Hematopoietic multipotent progenitor cell treated with erythropoietin and hydrocortisone succinate and interleukin-3 and kit ligand, for 4 days (in vitro differentiated cells): Measurements from ENCODE around the gene HSPG2.
A peak's percentile ranks its signal among the peaks of the same experiment; 100 is the strongest.

Source experiments
- DNase-seq: peaks from one replicate; pipeline ENCODE4 v3.0.0-alpha.2; 2015

Gene HSPG2

GRCh38 chr1:21859669-21860179, 77.4 kb downstream of the HSPG2 start:
- no peak for DNase-seq

- DNase-seq = no peak
These were observed 79.1 kb downstream of the HSPG2 start for GRCh38 chr1:21857840-21858670.

- DNase-seq = peak; percentile 81
These were observed 79.8 kb downstream of the HSPG2 start for GRCh38 chr1:21857142-21857839.

- no peak for DNase-seq
These were observed 81.6 kb downstream of the HSPG2 start for GRCh38 chr1:21855257-21856096.

DNA sequence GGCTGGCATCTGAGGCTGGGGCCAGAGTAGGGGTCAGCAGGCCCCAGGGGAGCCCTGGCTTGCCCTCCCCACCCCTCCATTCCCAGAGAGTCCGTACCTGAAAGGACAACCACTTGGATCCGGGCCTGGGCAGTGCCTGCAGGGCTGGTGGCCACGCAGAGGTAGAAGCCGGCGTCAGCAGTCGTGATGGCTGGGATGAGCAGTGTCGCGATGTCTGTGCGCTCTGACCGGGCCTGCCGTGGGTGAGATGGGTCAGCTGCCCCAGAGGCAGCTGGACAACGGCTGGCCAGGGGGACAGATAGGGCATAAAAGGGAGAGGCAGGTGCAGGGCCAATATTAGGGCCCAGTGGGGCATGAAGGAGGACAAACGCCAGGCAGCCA, 82.4 kb downstream of the HSPG2 start:
- no peak for DNase-seq

DNA sequence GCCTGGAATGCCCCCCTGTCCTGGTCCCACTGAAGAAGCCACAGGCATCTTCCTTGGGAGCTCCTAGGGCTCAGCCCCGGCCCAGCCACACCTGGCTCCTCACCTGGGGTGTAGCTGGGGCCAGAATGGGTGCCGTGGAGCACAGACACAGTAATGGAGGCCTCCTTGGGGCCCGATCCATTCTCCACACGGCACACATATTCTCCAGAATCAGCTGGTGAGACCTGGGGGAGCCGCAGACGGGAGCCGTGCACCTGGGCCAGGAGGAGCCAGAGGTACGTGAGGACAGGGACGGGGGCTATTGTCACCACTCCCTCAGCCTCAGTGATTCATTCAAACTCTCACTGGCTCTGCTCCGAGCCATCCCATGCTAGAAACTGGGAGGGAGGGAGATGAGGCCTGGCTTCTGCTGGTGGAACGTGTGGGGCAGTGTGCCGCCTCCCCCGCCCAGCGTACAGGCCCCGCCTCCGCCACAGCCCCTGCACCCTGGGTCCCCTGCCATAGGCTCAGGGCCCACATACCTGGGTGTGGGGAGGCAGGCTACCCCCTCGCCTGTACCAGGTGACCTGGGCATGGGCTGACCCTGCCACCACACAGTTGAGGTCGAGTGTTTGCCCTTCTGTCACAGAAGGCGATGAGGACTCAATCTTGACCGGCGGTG, 82.9 kb downstream of the HSPG2 start:
- no peak for DNase-seq

DNA sequence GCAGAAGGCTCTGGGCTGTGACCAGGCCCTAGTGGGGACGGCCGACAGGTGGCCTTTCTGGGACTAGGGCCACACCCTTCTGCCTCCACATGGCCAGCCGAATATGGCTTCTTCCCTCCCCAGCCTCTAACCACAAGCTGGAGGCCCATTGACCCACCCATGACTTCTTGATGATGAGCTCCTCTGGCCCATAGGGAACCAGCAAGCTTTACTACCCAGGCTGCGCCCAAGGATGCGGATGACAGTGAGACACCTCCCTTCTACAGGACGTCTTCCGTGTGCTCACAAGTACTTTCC, 84.0 kb downstream of the HSPG2 start:
- peak; percentile 26 for DNase-seq

GRCh38 chr1:21852282-21853130, 84.6 kb downstream of the HSPG2 start:
- DNase-seq = peak; percentile 35

DNA sequence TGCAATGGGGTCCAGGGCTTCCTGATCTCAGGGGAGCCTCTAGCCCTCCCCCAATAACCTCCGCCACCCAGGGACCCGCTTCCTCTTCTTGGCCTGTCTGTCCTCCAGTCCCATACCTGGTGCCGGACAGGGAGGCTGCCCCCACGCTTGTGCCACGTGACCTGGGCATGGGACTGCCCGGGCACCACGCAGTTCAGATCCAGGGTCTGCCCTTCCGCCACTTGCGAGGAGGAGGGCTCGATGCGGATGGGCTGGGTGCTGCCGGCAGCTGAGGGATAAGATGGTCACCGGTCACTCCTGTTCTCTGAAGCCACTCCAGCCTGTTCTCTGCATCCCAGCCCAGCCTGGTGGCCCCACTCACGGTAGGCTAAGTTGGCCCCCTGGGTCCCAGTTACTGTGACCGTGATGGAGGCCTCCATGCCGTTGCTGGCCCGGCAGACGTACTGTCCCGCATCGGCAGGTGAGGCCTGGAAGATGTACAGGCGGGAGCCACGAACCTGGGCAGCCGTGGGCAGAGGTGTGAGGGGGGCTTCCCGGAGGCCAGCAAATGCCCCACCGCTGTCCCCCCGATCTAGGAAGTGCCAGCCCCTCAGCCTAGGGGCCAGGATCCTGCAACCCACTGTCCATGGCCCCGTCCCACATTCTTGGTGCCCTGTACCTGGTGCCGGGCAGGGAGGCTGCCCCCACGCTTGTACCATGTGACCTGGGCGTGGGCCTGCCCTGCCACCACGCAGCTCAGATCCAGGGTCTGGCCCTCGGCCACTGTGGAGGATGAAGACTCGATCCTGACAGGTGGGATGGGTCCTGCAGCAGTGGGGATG, 85.5 kb downstream of the HSPG2 start:
- DNase-seq = no peak

DNA sequence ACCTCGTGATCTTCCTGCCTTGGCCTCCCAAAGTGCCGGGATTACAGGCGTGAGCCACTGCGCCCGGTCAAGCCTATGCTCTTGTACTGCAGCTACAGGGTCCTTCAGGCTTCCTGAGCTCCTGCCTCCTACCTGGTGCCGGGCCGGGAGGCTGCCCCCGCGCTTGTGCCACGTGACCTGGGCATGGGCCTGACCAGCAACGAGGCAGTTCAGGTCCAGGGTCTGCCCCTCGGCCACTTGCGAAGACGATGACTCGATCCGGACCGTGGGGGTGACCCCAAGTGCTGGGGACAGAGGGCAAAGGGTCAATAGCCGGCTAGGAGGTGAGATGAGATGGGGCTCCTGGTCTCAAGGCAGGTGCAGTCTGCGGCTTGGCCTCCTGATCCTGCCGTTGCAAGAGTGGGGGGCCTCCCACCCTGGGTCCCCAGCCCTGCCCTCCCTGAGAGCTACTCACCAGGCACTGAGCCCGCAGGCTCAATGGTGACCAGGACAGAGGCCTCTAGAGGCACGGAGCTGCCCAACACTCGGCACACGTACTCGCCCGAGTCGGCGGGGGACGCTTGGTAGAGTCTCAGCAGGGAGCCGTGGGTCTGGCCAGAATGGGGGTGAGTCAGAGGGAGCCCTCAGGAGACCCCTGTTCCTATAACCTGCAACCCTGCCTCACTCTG, 87.1 kb downstream of the HSPG2 start:
- no peak for DNase-seq

GRCh38 chr1:21848524-21849174, 88.5 kb downstream of the HSPG2 start:
- no peak for DNase-seq

DNA sequence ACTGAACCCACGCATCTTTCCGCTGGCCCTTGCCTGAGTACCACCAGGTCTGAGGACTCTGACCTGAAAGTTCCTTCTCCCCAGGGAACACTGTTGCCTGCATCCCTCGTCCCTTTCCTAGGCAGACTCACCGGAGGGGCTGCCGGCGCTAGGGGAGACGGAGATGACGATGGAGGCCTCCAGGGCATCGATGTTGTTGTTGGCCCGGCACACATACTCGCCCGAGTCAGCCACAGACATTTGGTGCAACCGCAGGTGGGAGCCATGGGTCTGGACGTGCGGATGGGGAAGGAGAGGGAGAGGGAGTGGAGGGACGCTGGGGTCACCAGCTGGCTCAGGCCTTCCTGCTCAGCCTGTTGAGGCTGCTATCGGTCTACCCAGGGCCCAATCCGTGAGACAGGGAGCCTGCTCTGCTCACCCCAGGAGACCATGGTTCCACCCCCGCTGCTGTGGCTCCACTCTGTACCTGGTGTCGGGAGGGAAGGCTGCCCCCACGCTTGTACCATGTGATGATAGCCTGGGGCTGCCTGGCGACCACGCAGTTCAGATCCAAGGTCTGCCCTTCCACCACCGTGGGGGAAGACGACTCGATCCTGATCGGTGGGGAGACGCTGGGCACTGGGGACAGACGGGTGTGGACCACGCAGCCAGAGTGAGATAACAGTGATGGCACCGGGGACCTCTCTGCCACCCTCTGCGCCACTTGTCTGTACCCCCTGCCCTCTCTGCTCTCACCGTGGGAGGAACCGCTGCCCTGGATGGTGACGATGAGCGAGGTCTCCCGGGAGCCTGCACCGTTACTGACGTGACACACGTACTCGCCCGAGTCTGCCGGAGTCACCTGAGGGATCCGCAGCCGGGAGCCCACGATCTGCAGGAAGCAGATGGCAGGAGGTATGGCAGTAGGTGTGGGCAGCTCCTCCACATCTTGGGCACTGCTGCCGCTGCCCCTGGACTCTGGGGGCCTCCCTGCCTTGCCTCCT, 89.6 kb downstream of the HSPG2 start:
- no peak for DNase-seq

DNA sequence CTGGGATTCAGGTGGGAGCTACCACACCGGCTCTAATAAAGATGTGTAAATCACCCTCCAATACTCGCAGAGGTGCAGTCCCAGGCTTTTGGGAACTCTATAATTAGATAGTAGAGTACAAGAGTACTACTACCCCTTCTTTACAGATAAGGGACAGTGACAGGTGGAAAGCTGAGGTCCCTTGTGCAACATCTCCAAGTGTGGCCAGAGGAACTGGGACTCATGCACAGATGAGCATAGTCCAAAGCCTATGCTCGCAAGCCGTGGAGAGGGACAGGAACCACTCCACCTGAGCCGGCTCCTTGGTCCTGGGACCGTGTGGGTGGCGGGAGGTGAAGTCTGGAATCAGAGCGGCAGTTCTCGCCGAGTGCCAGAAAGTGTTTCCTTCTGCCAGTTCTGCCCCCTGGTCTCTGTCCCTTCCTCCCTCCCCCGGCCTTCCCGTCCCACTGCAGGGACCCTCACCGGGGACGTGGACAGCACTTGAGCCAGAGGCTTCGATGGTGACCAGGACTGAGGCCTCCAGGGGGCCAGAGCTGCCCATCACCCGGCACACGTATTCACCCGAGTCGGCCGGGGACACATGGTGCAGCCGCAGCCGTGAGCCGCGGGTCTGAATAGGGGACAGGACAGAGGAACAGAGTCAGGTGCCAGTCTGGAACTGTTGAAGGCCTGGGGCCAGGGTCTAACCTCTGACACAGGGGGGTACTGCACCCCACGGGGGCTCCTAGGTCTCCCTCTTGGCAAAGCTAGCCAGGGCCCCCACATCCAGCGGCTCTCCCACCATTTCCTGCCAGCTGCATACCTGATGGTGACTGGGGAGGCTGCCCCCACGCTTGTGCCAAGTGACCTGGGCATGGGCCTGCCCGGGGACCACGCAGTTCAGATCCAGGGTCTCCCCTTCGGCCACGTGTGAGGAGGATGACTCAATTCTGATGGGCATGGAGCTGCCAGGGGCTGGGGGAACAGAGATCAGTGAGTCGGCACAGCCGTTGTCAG, 91.2 kb downstream of the HSPG2 start:
- no peak for DNase-seq

DNA sequence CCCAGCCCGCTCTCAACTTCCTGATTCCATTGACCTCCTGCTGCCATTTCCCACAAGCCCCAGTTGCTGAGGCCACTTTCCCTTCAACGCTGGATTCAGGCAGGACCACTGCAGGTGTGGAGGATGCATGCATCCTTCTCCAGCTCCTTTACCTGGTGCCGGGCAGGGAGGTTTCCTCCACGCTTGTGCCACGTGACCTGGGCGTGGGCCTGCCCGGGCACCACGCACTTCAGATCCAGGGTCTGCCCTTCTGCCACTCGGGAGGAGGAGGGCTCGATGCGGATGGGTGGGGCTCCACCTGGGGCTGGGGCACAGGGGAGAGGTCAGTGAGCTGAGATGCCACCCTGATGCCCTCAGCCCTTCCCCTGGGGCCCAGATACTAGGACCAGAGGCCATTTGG, 93.1 kb downstream of the HSPG2 start:
- DNase-seq = no peak

DNA sequence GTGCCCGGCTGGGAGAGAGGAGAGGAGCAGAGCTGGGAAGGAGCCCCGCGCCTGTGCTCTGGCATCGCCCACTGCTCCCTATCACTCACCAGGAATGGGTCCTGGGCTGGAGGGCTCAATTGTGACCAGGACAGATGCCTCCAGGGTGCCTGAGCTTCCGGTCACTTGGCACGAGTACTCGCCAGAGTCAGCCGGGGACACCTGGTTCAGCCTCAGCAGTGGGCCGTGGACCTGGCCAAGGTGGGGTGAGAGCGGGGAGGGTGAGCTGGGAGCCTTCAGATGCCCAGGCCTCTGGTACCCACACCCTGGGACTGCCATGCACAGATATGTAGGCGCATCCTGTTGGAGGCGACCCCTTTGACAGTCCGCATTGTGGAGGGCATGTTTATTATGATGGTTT, 93.9 kb downstream of the HSPG2 start:
- DNase-seq = no peak

GRCh38 chr1:21842606-21843162, 94.4 kb downstream of the HSPG2 start:
- DNase-seq = no peak

- no peak for DNase-seq
These were observed 95.2 kb downstream of the HSPG2 start for GRCh38 chr1:21841852-21842466.
